Activated CD4-positive, alpha-beta T cell treated with anti-CD3 and anti-CD28 coated beads, Interleukin-10, Interleukin-2, amounts not matched to agents 100 ng/mL and 50 ng/mL, durations not matched to agents 16 hours and 8 hours (primary cell): ENCODE results near the gene AKAP13.
"Not testable (repeated sequence)": the region's sequence is repeated elsewhere in the genome, so short reads cannot be mapped to it uniquely, and the experiment has no call there.

ENCODE experiments used
- DNase-seq: peaks from one replicate; pipeline ENCODE4 v3.0.0-alpha.2; 2020

The AKAP13 gene

GRCh38 chr15:85780225-85780985, 400.0 kb downstream of the AKAP13 start:
- DNase-seq = no peak

DNA sequence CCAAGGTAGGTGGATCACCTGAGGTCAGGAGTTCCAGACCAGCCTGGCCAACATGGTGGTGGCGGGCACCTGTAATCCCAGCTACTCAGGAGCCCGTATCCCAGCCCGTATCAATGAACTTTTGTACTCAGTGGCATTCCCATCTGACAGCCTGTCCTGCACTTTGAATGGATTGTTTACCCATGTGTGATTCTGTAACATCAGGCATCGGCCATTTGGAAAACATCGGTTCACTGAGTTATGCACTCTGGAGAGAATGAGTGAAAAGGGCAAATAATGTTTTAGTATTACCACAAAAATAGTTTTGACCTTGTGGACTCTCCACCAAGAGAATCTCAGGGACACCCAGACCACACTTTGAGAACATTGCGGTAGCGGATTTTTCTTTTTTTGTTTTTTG, 400.7 kb downstream of the AKAP13 start:
- DNase-seq = no peak

- DNase-seq = peak; percentile 22
Measured at GRCh38 chr15:85782064-85782463, 401.7 kb downstream of the AKAP13 start.

DNA sequence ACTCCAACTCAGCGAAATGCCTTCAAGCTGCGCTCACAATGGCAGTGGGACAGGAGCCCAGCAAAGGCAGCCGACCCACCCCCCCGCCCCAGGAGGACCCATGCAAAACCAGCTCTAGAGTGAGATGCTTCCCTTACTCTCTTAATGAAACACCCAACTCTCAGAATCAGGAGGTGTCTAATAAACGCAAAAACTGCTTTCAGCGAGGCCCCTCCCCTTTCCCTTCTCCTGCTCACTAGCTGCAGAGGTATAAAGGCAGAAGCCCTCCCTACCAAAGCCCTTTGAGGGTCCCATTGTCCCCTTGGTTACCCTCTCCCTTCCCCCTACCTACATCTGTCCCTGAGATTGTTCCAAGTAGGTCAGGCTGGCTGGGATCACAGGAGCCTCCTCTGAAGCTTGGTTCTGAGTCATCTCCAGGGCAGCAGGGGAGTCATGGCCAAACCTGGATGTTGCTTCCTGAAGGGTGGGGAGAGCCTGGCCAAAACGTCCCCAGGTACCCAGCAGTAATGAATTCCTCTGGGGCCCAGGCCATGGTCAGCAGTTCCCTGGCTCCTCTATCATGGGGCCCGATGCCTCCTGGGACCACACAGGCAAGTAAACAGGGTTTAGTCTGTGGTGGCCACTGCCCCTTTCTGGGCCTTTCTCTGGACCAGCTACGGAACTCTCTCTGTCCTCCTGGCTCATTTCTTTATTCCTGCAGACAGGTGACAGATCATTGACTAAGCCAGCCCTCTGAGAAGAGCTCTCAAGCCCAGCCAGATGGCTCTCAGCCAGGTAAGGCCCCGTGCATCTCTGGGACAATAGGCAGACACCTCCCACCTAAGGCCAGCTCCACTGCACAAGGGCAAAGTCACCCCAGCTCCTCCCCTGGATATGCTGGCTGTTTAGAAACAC, 405.7 kb downstream of the AKAP13 start:
- peak; percentile 25 for DNase-seq

- no peak for DNase-seq
Measured at GRCh38 chr15:85786781-85787114, 406.3 kb downstream of the AKAP13 start.

- DNase-seq = no peak
Measured at GRCh38 chr15:85788771-85789495, 408.5 kb downstream of the AKAP13 start.

- DNase-seq = no peak
Measured at GRCh38 chr15:85789496-85789875, 409.1 kb downstream of the AKAP13 start.

DNA sequence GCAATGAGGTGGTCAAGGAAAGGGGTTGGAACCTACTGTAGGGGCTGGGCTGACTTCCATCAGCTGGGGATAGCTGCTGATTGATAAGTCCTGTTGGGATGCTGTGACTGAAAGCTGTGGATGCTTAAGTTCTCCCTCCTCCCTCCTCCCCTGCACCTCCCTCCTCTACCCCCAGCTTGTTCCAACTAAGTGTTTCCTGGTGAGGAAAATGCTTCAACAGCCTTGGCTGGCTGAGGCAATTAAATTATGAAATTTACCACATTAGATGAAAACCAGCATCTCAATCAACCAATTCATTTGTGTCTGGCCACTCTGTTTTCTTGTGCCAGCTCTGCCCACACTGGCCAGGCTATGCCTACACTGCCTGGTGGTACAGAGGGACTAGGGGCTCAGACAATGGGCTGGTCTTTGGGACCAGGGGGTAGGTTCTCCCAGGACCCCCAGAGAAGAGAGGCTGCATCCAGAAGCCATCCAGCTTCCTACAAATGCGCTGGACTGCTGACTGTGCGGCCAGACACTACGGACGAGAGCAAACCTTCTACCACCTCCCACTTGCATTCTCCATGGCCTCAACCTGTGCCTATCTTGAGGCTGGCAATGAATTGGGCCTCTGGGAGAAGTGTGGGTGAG, 411.8 kb downstream of the AKAP13 start:
- DNase-seq = no peak

- peak; percentile 73 for DNase-seq
Measured at GRCh38 chr15:85792912-85793590, 412.6 kb downstream of the AKAP13 start.

DNA sequence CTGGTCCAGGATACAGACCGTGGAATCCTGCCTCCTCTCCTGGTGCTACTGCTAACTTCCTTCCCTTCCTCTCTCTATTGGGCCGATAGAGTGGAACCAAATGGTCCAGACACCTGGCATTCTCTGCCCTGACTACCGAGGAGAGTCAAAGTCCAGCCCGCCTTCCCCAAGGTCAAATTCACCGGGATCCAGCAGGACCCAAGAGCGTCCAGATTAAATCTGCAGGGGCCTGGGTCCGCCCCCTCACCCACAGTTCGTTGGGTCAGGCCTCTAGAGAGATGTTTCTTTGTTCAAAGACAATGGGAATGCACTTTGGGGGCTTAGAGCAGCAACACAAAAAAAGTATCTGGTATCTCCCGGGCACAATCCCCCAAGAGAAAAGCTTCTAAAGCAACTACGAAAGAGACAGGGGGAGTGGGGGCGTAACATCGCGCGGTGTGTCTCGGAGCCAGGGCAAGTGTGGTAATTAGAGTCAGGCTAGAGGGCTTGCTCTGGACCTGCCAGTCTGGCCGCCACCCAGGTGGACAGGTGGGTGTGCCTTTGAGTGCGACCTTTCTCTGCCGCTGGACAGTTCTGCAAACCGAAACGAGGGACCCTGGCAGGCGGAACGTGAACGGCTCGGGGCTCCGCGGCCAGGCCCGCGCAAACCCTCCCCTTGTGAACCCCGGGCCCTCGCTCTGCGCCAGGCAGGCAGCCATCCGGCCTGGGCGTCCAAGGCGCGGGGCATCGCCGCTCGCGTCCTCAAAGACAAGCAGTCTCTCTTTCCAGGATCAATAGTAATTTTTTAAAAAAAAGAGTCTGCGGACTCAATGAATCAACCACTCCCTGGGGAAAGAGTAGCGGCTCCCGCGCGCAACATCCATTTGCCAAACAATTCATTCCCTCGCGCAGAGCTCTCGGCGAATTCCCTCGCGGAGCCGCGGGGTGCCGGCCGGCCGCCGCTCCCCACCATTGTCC, 413.5 kb downstream of the AKAP13 start:
- DNase-seq = peak; percentile 42

DNA sequence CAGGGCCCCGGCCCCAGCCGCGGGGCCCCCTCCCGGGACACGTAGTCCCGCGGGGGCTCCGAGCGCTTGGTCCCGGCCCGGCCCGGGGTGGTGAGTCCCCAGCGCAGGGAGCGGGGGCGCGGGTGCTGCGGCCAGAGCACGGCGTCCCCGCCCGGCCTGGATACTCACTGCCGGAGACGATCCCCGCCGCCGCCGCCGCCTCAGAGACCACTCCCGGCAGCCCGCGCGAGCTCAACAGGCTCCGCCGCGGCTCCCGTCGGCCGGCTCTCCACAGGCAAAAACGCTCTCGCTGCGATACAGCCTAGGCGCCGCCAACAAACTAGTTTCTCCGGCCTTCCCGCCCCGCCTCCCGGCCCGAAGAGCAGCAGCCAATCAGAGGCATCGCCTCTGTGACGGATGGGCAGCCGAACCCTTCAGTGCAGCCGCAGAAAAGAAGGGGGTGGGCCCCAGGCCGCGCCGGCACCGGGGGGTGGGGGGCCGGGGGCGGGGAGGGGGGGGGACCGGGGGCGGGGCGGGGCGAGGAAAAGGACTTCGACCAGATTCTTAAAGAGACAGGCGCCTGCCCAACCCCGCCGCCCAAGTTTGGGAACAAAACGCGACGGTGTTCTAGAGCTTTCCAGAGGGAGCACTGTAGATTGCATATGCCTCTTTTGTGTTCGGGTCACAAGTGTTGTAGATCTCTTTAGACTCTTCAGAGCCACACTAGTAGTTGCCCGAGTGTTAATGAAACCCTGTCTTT, 414.4 kb downstream of the AKAP13 start, which contains the start of gene KLHL25:
TSS of gene KLHL25 (minus strand) at position 328 of the 739 bp plus-strand sequence. CDS start 25,115 bp downstream, outside the sequence.
- DNase-seq = peak; percentile 96

- DNase-seq = no peak
Measured at GRCh38 chr15:85795337-85796305, 415.2 kb downstream of the AKAP13 start.

GRCh38 chr15:85796371-85796770, 416.0 kb downstream of the AKAP13 start:
- DNase-seq = not testable (repeated sequence)
